HepG2 (cell line): ENCODE measurements around the gene TM4SF1. TPM values are rescaled to one million over a fixed set of nuclear protein-coding genes. Genes with fewer than 3 reads are reported as not detected.

Experiments
- CERS6 ChIP-seq: sonication (generic); formaldehyde crosslinking; IDR thresholded peaks from 2 replicates; pipeline ENCODE4 v1.5.0; 2020; ENCODE audit warnings: missing genetic modification reagents
- GABPB1 ChIP-seq: IDR thresholded peaks from 2 replicates; pipeline ENCODE4 v1.6.1; 2016; ENCODE audit warnings: mild to moderate bottlenecking, missing genetic modification reagents, moderate library complexity, missing compliant biosample characterization
- GPN1 ChIP-seq: sonication (generic); formaldehyde crosslinking; IDR thresholded peaks from 2 replicates; pipeline ENCODE4 v1.5.1; 2020; ENCODE audit warnings: missing genetic modification reagents, borderline replicate concordance
- GTF3A ChIP-seq: sonication (generic); formaldehyde crosslinking; conservative IDR thresholded peaks from 2 replicates; pipeline ENCODE4 v1.4.0; 2020; ENCODE audit warnings: mild to moderate bottlenecking, missing genetic modification reagents
- IRF2 ChIP-seq: IDR thresholded peaks from 2 replicates; pipeline ENCODE4 v1.6.1; 2018; ENCODE audit warnings: missing genetic modification reagents, missing compliant biosample characterization
- IRF9 ChIP-seq: sonication (generic); formaldehyde crosslinking; IDR thresholded peaks from 2 replicates; pipeline ENCODE4 v1.8.0; 2022; ENCODE audit warnings: missing genetic modification reagents, mild to moderate bottlenecking, borderline replicate concordance
- KDM2A ChIP-seq: sonication (generic); formaldehyde crosslinking; IDR thresholded peaks from 2 replicates; pipeline ENCODE4 v1.4.0; 2020; ENCODE audit warnings: low read depth, missing genetic modification reagents, borderline replicate concordance
- KDM3A ChIP-seq: IDR thresholded peaks from 2 replicates; pipeline ENCODE4 v1.6.1; 2018; ENCODE audit warnings: low read depth, missing compliant biosample characterization
- MAFG ChIP-seq: sonication (generic); formaldehyde crosslinking; IDR thresholded peaks from 2 replicates; pipeline ENCODE4 v1.5.1; 2020; ENCODE audit warnings: mild to moderate bottlenecking, missing genetic modification reagents
- MED1 ChIP-seq: sonication (generic); formaldehyde crosslinking; IDR thresholded peaks from 2 replicates; pipeline ENCODE4 v1.4.0; 2020; ENCODE audit warnings: missing genetic modification reagents
- MEF2D ChIP-seq: sonication (generic); formaldehyde crosslinking; IDR thresholded peaks from 2 replicates; pipeline ENCODE4 v1.5.1; 2020; ENCODE audit warnings: mild to moderate bottlenecking, missing genetic modification reagents
- NCOA5 ChIP-seq: sonication (generic); formaldehyde crosslinking; IDR thresholded peaks from 2 replicates; pipeline ENCODE4 v1.4.0; 2020; ENCODE audit warnings: missing genetic modification reagents
- PAF1 ChIP-seq: IDR thresholded peaks from 2 replicates; pipeline ENCODE4 v1.6.1; 2016; ENCODE audit warnings: missing genetic modification reagents, missing compliant biosample characterization
- POLR2A ChIP-seq, 2 experiments: IDR thresholded peaks; 2 replicates each; pipeline ENCODE4 v1.6.1; 2011; ENCODE audit warnings: low read depth in 2 of 2, low read length in 2 of 2, mild to moderate bottlenecking in 1 of 2, moderate library complexity in 1 of 2; ENCODE audit not compliant: insufficient read depth in 1 of 2
- RAD21 ChIP-seq: fragments of 450-650 bp; formaldehyde crosslinking; IDR thresholded peaks from 2 replicates; pipeline ENCODE4 v1.5.0; 2020; ENCODE audit warnings: mild to moderate bottlenecking
- RBM39 ChIP-seq: fragments of 200-400 bp; formaldehyde crosslinking; IDR thresholded peaks from one replicate; pipeline ENCODE4 v1.6.1; 2018; ENCODE audit warnings: antibody characterized with exemption, mild to moderate bottlenecking, low read depth, low read length; ENCODE audit not compliant: poor library complexity, severe bottlenecking
- RFX1 ChIP-seq: fragments of 450-650 bp; IDR thresholded peaks from 2 replicates; pipeline ENCODE4 v1.6.1; 2017
- SIN3A ChIP-seq: IDR thresholded peaks from 2 replicates; pipeline ENCODE4 v1.6.1; 2011; ENCODE audit warnings: low read depth, mild to moderate bottlenecking, control low read depth, low read length, borderline replicate concordance
- SIX1 ChIP-seq: sonication (generic); formaldehyde crosslinking; IDR thresholded peaks from 2 replicates; pipeline ENCODE4 v1.4.0; 2020; ENCODE audit warnings: missing genetic modification reagents, borderline replicate concordance
- SMAD3 ChIP-seq: sonication (generic); formaldehyde crosslinking; IDR thresholded peaks from 2 replicates; pipeline ENCODE4 v1.4.0; 2020; ENCODE audit warnings: missing genetic modification reagents
- STAT5B ChIP-seq: sonication (generic); formaldehyde crosslinking; IDR thresholded peaks from 2 replicates; pipeline ENCODE4 v1.4.0; 2020; ENCODE audit warnings: missing genetic modification reagents
- TMF1 ChIP-seq: sonication (generic); formaldehyde crosslinking; IDR thresholded peaks from 2 replicates; pipeline ENCODE4 v1.8.1; 2022; ENCODE audit warnings: low read depth, missing genetic modification reagents
- TOE1 ChIP-seq: sonication (generic); formaldehyde crosslinking; IDR thresholded peaks from 2 replicates; pipeline ENCODE4 v1.4.0; 2020; ENCODE audit warnings: mild to moderate bottlenecking, missing genetic modification reagents
- ZBTB3 ChIP-seq: sonication (generic); formaldehyde crosslinking; IDR thresholded peaks from 2 replicates; pipeline ENCODE4 v1.4.0; 2020; ENCODE audit warnings: low read depth, mild to moderate bottlenecking, moderate library complexity, missing genetic modification reagents, borderline replicate concordance
- ZBTB4 ChIP-seq: sonication (generic); formaldehyde crosslinking; IDR thresholded peaks from 2 replicates; pipeline ENCODE4 v1.4.0; 2020; ENCODE audit warnings: missing genetic modification reagents, mild to moderate bottlenecking, borderline replicate concordance
- ZFP36L2 ChIP-seq: sonication (generic); formaldehyde crosslinking; IDR thresholded peaks from 2 replicates; pipeline ENCODE4 v1.4.0; 2020; ENCODE audit warnings: missing genetic modification reagents
- ZNF34 ChIP-seq: sonication (generic); formaldehyde crosslinking; IDR thresholded peaks from 2 replicates; pipeline ENCODE4 v1.4.0; 2020; ENCODE audit warnings: mild to moderate bottlenecking, missing genetic modification reagents, borderline replicate concordance
- ZSCAN30 ChIP-seq: sonication (generic); formaldehyde crosslinking; IDR thresholded peaks from 2 replicates; pipeline ENCODE4 v1.5.0; 2020; ENCODE audit warnings: mild to moderate bottlenecking, missing genetic modification reagents
- polyA plus RNA-seq, 8 experiments: library from polyadenylated mRNA; depleted of rRNA in 3 of 8; stranded (reverse) in 7 of 8; unstranded in 1 of 8; fragments of >200 nt; fragmentation: Illumina TruSeq in 4 of 8; extraction: Trizol in 4 of 8; gene quantifications; 2 replicates each; pipeline versions ENCODE4 v1.2.1 to v1.2.3, GENCODE V29; 2011 to 2016; ENCODE audit warnings: low read depth in 4 of 8, missing spikeins in 1 of 8, mixed read lengths in 1 of 8; ENCODE audit not compliant: insufficient read depth in 1 of 8
- total RNA-seq, 5 experiments: library from RNA; depleted of rRNA; stranded (reverse); fragments of >200 nt; fragmentation: Illumina TruSeq; extraction: Trizol; gene quantifications; 2 replicates each; pipeline ENCODE4 v1.2.3, GENCODE V29; 2016; ENCODE audit warnings: low read depth in 1 of 5

The TM4SF1 gene
- total and polyA plus RNA-seq, 2 of the 13 experiments (the other 11 are each of a cell fraction or from before 2014, with no cell fraction given), result 431 to 1,359 TPM

GRCh38 chr3:149393345-149394160, 16.1 kb upstream of the TM4SF1 start (continued):
- TF ChIP-seq NCOA5 (CRISPR knock-in tag) (no peak), SIN3A (no peak), POLR2A (IDR thresholded peaks at IDR 0.05; ENCODE audit: insufficient read depth in 1 of 2, low read depth in 2 of 2, low read length in 2 of 2) (no peak), TMF1 (CRISPR knock-in tag) (no peak), ZBTB3 (CRISPR knock-in tag) (no peak), ZBTB4 (CRISPR knock-in tag) (no peak), SIX1 (CRISPR knock-in tag) (no peak), ZSCAN30 (CRISPR knock-in tag) (no peak), PAF1 (CRISPR knock-in tag) (no peak), MAFG (CRISPR knock-in tag) (no peak), GPN1 (no peak), CERS6 (CRISPR knock-in tag) (no peak), STAT5B (CRISPR knock-in tag) (no peak), ZFP36L2 (CRISPR knock-in tag) (no peak), MEF2D (no peak), IRF9 (CRISPR knock-in tag) (no peak), ZNF34 (CRISPR knock-in tag) (no peak), RBM39 (no peak), SMAD3 (CRISPR knock-in tag) (peak; percentile 45; the same call in 1 of the 2 replicates), RAD21 (CRISPR knock-in tag) (peak; percentile 94), GTF3A (no peak), RFX1 (no peak), KDM2A (CRISPR knock-in tag) (0 out of 2 replicates have a peak, but pooled peaks have one; percentile 29), GABPB1 (CRISPR knock-in tag) (no peak), KDM3A (0 out of 2 replicates have a peak, but pooled peaks have one; percentile 24), IRF2 (CRISPR knock-in tag) (peak; percentile 70; the same call in 1 of the 2 replicates), TOE1 (CRISPR knock-in tag) (no peak), MED1 (CRISPR knock-in tag) (peak; percentile 53)
